OCI-LY7 (cell line): Measurements from ENCODE around the gene SAYSD1. TPM values are rescaled to one million over a fixed set of nuclear protein-coding genes. Genes with fewer than 3 reads are reported as not detected.

Experiments used
- BruUV-seq: library from RNA; stranded (reverse); fragments of 400-500 nt; replicated peaks from 2 replicates; lab custom pipeline; 2021; lab: Mats Ljungman, UMichigan
- CTCF ChIA-PET: fragments of 300-600 bp; sonication (Branson Sonifier 250); formaldehyde crosslinking; loops from one replicate; lab custom pipeline; 2022; ENCODE audit warnings: antibody characterized with exemption; ENCODE audit not compliant: unreplicated experiment; lab: Charles Lee
- POLR2A ChIA-PET: fragments of 300-600 bp; sonication (Branson Sonifier 250); formaldehyde crosslinking; loops from one replicate; lab custom pipeline; 2022; ENCODE audit warnings: antibody characterized with exemption; lab: Charles Lee
- DNase-seq: peaks from one replicate; pipeline ENCODE4 v3.0.0-alpha.2; 2015; ENCODE audit warnings: low spot score
- H2AFZ ChIP-seq: fragments of 200-600 bp; sonication (generic), shearing (Covaris generic); 2 replicates; pipeline ENCODE4 v1.6.1; 2014; ENCODE audit warnings: mild to moderate bottlenecking, antibody characterized with exemption, low read length, moderate library complexity
- H3K27ac ChIP-seq: fragments of 200-600 bp; sonication (generic); 2 replicates; pipeline ENCODE4 v1.5.1; 2014; ENCODE audit warnings: mixed run types, low read depth, mild to moderate bottlenecking, moderate library complexity, low read length, inconsistent platforms; ENCODE audit not compliant: poor library complexity, severe bottlenecking
- H3K36me3 ChIP-seq: fragments of 200-600 bp; sonication (generic); 2 replicates; pipeline ENCODE4 v1.6.1; 2014; ENCODE audit warnings: mild to moderate bottlenecking, antibody characterized with exemption, low read length, moderate library complexity, mixed read lengths; ENCODE audit not compliant: insufficient read depth
- H3K4me1 ChIP-seq: fragments of 200-600 bp; sonication (generic); 2 replicates; pipeline ENCODE4 v1.5.1; 2014; ENCODE audit warnings: mild to moderate bottlenecking, low read length; ENCODE audit not compliant: insufficient read depth, poor library complexity, severe bottlenecking
- H3K4me2 ChIP-seq: fragments of 200-600 bp; sonication (generic); 2 replicates; pipeline ENCODE4 v1.6.1; 2014; ENCODE audit warnings: mild to moderate bottlenecking, low read length
- H3K4me3 ChIP-seq: fragments of 200-600 bp; sonication (generic); 2 replicates; pipeline ENCODE4 v1.5.1; 2014; ENCODE audit warnings: mild to moderate bottlenecking, low read depth, low read length; ENCODE audit not compliant: poor library complexity, severe bottlenecking
- H3K79me2 ChIP-seq: fragments of 200-600 bp; sonication (generic); 2 replicates; pipeline ENCODE4 v1.6.1; 2016; ENCODE audit warnings: low read depth, mild to moderate bottlenecking, low read length, moderate library complexity, mixed read lengths; ENCODE audit not compliant: insufficient read depth
- H3K9me2 ChIP-seq: fragments of 200-600 bp; sonication (generic); 2 replicates; pipeline ENCODE4 v1.6.1; 2016; ENCODE audit warnings: mild to moderate bottlenecking, low read length, mixed read lengths; ENCODE audit not compliant: insufficient read depth
- H3K9me3 ChIP-seq: fragments of 200-600 bp; sonication (generic); 2 replicates; pipeline ENCODE4 v1.6.1; 2014; ENCODE audit warnings: mild to moderate bottlenecking, mixed run types, low read length, mixed read lengths
- H4K20me1 ChIP-seq: fragments of 200-600 bp; sonication (generic); 2 replicates; pipeline ENCODE4 v1.6.1; 2014; ENCODE audit warnings: mild to moderate bottlenecking, antibody characterized with exemption, low read length, moderate library complexity, mixed read lengths; ENCODE audit not compliant: insufficient read depth
- EZH2phosphoT487 ChIP-seq: fragments of 200-600 bp; sonication (generic); IDR thresholded peaks from 2 replicates; pipeline ENCODE4 v1.6.1; 2018; ENCODE audit warnings: low read depth, borderline replicate concordance, mild to moderate bottlenecking, mixed run types, antibody characterized with exemption, low read length, moderate library complexity, mixed read lengths
- intact Hi-C: fragments of 100-400 bp; cut with micrococcal nuclease; formaldehyde crosslinking; loops from one replicate; pipeline ENCODE4 v1.10.0; 2022; ENCODE audit not compliant: unreplicated experiment
- total RNA-seq, 2 experiments: library from RNA; depleted of rRNA in 1 of 2; stranded (reverse); fragments of >200 nt in 1 of 2; shearing (Covaris generic) in 1 of 2; gene quantifications; 2 replicates each; pipeline ENCODE4 v1.2.3, GENCODE V29; 2014 to 2022
- TF ChIP-seq, protein P1 (sequence below): fragments of 200-600 bp; sonication (generic); conservative IDR thresholded peaks from 2 replicates; pipeline ENCODE4 v1.5.1; 2014; ENCODE audit warnings: mild to moderate bottlenecking, antibody characterized with exemption, low read length, moderate library complexity, mixed read lengths

The SAYSD1 gene
- total RNA-seq, 2 experiments from 2014 or later, result 10.7 to 14.1 TPM

DNA sequence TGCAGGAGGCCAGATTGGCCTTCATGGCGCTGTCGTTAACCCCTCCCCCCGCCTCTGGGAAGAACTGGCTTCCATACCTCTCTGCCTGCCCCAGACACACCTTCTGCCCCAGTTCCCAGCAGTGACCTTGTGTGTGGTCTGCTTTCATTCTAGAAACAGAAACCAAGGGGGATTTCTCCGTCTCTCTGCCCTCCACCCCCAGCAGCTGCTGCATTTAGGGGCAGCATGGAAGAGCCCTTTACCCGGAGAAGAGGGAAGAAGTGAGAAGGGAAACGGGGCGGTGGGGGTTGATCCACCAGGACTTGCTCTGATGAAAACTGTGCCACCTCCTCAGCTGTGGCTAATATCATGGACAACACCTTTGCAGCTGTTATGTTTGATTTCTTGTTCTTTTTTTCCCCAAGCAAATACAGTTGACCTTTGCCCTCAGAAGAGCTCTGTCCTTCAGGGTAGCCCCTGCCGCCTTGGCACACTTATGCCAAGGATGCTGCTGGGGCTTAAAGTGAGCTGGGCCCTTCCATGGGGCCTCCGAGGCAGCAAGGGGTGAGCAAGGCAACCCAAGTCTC, 60.3 kb downstream of the SAYSD1 start:
- intact Hi-C loops, result no loop called here
- no peak for DNase-seq
- H3K4me2 ChIP-seq, result no peak overlapping the region

More for the DNA sequence above, 60.3 kb downstream of the SAYSD1 start:
- TF ChIP-seq, protein P1, sequence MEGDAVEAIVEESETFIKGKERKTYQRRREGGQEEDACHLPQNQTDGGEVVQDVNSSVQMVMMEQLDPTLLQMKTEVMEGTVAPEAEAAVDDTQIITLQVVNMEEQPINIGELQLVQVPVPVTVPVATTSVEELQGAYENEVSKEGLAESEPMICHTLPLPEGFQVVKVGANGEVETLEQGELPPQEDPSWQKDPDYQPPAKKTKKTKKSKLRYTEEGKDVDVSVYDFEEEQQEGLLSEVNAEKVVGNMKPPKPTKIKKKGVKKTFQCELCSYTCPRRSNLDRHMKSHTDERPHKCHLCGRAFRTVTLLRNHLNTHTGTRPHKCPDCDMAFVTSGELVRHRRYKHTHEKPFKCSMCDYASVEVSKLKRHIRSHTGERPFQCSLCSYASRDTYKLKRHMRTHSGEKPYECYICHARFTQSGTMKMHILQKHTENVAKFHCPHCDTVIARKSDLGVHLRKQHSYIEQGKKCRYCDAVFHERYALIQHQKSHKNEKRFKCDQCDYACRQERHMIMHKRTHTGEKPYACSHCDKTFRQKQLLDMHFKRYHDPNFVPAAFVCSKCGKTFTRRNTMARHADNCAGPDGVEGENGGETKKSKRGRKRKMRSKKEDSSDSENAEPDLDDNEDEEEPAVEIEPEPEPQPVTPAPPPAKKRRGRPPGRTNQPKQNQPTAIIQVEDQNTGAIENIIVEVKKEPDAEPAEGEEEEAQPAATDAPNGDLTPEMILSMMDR, result no peak
- no peak for TF ChIP-seq EZH2phosphoT487
- no peak overlapping the region for H2AFZ ChIP-seq
- no peaks in the 10 kb centered on the region for H3K9me2 ChIP-seq
- no peaks in the 10 kb centered on the region for H3K79me2 ChIP-seq
- no peak overlapping the region for H3K27ac ChIP-seq
- H3K9me3 ChIP-seq, result no peaks in the 10 kb centered on the region
- ChIA-PET CTCF (no interaction called here), POLR2A (interaction anchor here (0.5 kb wide), 1 partner anchor 626 kb away, joined by 4 read pairs; no protein-coding TSS in a partner anchor)
- no peaks in the 10 kb centered on the region for H3K36me3 ChIP-seq
- H4K20me1 ChIP-seq, result no peaks in the 10 kb centered on the region
- H3K4me1 ChIP-seq, result no peaks in the 10 kb centered on the region
- no peak overlapping the region for H3K4me3 ChIP-seq
- no TSS peak for BruUV-seq

Other genes with a start within 250 kb of the SAYSD1 start
- not detected in 2 replicates for gene GLP1R, start 66.4 kb downstream of the SAYSD1 start, total RNA-seq (2014; rRNA removed; shearing (Covaris generic))
- not detected in 2 replicates for gene GLP1R, start 66.4 kb downstream of the SAYSD1 start, total RNA-seq (2022)
- not detected in 2 replicates for gene KCNK5, start 114.3 kb upstream of the SAYSD1 start, total RNA-seq (2014; rRNA removed; shearing (Covaris generic))
- gene KCNK5, start 114.3 kb upstream of the SAYSD1 start, total RNA-seq (2022), result not detected in 2 replicates
- not detected in 2 replicates for gene KCNK17, start 199.2 kb upstream of the SAYSD1 start, total RNA-seq (2014; rRNA removed; shearing (Covaris generic))
- gene KCNK17, start 199.2 kb upstream of the SAYSD1 start, total RNA-seq (2022), result not detected in 2 replicates
- not detected in 2 replicates for gene KCNK16, start 207.5 kb upstream of the SAYSD1 start, total RNA-seq (2014; rRNA removed; shearing (Covaris generic))
- gene KCNK16, start 207.5 kb upstream of the SAYSD1 start, total RNA-seq (2022), result not detected in 2 replicates